H1 (cell line): ENCODE data around the gene CNNM2.

Source experiments
- CREB1 ChIP-seq: IDR thresholded peaks from 2 replicates; pipeline ENCODE4 v1.6.1; 2012; ENCODE audit warnings: inconsistent platforms
- RFX5 ChIP-seq: IDR thresholded peaks from 2 replicates; pipeline ENCODE4 v1.6.1; 2011; ENCODE audit warnings: low read depth, low read length, improper control_type of control experiment, borderline replicate concordance
- ZNF274 ChIP-seq: IDR thresholded peaks from 2 replicates; pipeline ENCODE4 v1.7.0; 2012; ENCODE audit warnings: low read length, borderline replicate concordance; ENCODE audit errors: extremely low read depth

DNA sequence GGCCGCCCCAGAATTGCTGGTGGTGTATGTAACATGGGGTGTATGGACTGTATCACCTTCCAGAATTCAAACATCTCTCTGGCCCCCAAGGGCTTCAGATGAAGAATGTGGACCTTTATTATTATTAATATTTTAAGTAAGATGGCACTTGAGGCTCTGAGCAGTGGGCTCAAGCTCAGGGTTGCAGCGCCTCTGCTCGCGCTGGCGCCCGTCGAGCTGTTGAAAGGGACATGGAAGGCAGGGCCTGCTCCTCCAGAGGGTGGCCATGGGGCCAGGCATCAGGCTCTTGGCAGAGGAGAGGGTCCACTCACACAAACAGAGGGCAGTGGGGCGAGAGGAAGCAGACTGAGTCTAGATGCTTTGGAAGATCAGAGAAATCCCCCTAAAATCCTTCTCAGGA is 154.8 kb downstream of the CNNM2 start:
- TF ChIP-seq RFX5 (no peak), CREB1 (no peak), ZNF274 (no peak)
